HEK293 (cell line): ENCODE measurements around the gene PARD3B.

Experiments used
- CTCF ChIA-PET: fragments of 350-600 bp; formaldehyde crosslinking; extraction: SDS; loops from one replicate; lab custom pipeline; 2021; ENCODE audit warnings: antibody characterized with exemption; lab: Yijun Ruan, JAX
- POLR2A ChIA-PET: fragments of 300-600 bp; formaldehyde crosslinking; extraction: SDS; loops from one replicate; lab custom pipeline; 2020; ENCODE audit warnings: antibody characterized with exemption, inconsistent platforms; lab: Yijun Ruan, JAX
- H3K27ac ChIP-seq: fragments of 200-500 bp; sonication (Bioruptor generic); 2 replicates; pipeline ENCODE4 v1.5.1; 2014; ENCODE audit warnings: low read depth, low read length, control low read depth, inconsistent platforms; ENCODE audit errors: extremely low read depth
- H3K36me3 ChIP-seq, 2 experiments: fragments of 200-500 bp in 1 of 2; sonication (Bioruptor generic) in 1 of 2; 1 replicate in 1 of 2; 2 replicates in 1 of 2; pipeline ENCODE4 v1.5.1; 2014 to 2017; ENCODE audit warnings: inconsistent platforms in 2 of 2, low read length in 2 of 2; ENCODE audit not compliant: control insufficient read depth in 2 of 2, insufficient read depth in 1 of 2
- H3K4me1 ChIP-seq: fragments of 200-500 bp; sonication (Bioruptor generic); 2 replicates; pipeline ENCODE4 v1.5.1; 2014; ENCODE audit warnings: mild to moderate bottlenecking, low read length, inconsistent platforms; ENCODE audit not compliant: control insufficient read depth, insufficient read depth
- H3K4me3 ChIP-seq: 2 replicates; pipeline ENCODE4 v1.5.1; 2011; ENCODE audit warnings: low read depth, mild to moderate bottlenecking, control low read depth, low read length, moderate library complexity
- H3K9me3 ChIP-seq: fragments of 200-500 bp; sonication (Bioruptor generic); 2 replicates; pipeline ENCODE4 v1.5.1; 2014; ENCODE audit warnings: low read depth, low read length, inconsistent platforms; ENCODE audit not compliant: control insufficient read depth, insufficient read depth
- GFI1B ChIP-seq: fragments of 450-650 bp; formaldehyde crosslinking; IDR thresholded peaks from 2 replicates; pipeline ENCODE4 v1.5.1; 2016; ENCODE audit warnings: missing biosample characterization, missing genetic modification characterization
- KLF16 ChIP-seq: fragments of 450-650 bp; formaldehyde crosslinking; IDR thresholded peaks from 2 replicates; pipeline ENCODE4 v1.5.1; 2017; ENCODE audit warnings: missing biosample characterization, missing genetic modification characterization
- ZNF114 ChIP-seq: fragments of 450-650 bp; formaldehyde crosslinking; IDR thresholded peaks from 2 replicates; pipeline ENCODE4 v1.5.0; 2017; ENCODE audit warnings: missing biosample characterization, missing genetic modification characterization
- ZNF155 ChIP-seq: fragments of 450-650 bp; formaldehyde crosslinking; IDR thresholded peaks from 2 replicates; pipeline ENCODE4 v1.5.1; 2016; ENCODE audit warnings: missing biosample characterization, missing genetic modification characterization
- ZNF16 ChIP-seq: fragments of 450-650 bp; formaldehyde crosslinking; IDR thresholded peaks from 2 replicates; pipeline ENCODE4 v1.5.1; 2016; ENCODE audit warnings: low read depth, missing biosample characterization, missing genetic modification characterization
- ZNF19 ChIP-seq: fragments of 450-650 bp; formaldehyde crosslinking; IDR thresholded peaks from 2 replicates; pipeline ENCODE4; 2016; ENCODE audit warnings: missing biosample characterization, missing genetic modification characterization, low read depth
- ZNF23 ChIP-seq: fragments of 450-650 bp; formaldehyde crosslinking; IDR thresholded peaks from 2 replicates; pipeline ENCODE4 v1.5.1; 2016; ENCODE audit warnings: missing biosample characterization, missing genetic modification characterization, borderline replicate concordance
- ZNF341 ChIP-seq: fragments of 450-650 bp; formaldehyde crosslinking; IDR thresholded peaks from 2 replicates; pipeline ENCODE4; 2016; ENCODE audit warnings: low read depth, missing biosample characterization, missing genetic modification characterization
- ZNF660 ChIP-seq: fragments of 450-650 bp; IDR thresholded peaks from 2 replicates; pipeline ENCODE4 v1.5.1; 2018; ENCODE audit warnings: missing biosample characterization, mild to moderate bottlenecking, missing genetic modification characterization
- ZNF677 ChIP-seq: fragments of 450-650 bp; IDR thresholded peaks from 2 replicates; pipeline ENCODE4 v1.5.0; 2018; ENCODE audit warnings: missing biosample characterization, mild to moderate bottlenecking, missing genetic modification characterization, moderate library complexity
- ZNF777 ChIP-seq: fragments of 450-650 bp; formaldehyde crosslinking; IDR thresholded peaks from 2 replicates; pipeline ENCODE4 v1.5.1; 2017; ENCODE audit warnings: missing biosample characterization, missing genetic modification characterization, borderline replicate concordance
- ZNF791 ChIP-seq: fragments of 450-650 bp; formaldehyde crosslinking; IDR thresholded peaks from 2 replicates; pipeline ENCODE4 v1.5.1; 2016; ENCODE audit warnings: missing biosample characterization, missing genetic modification characterization
- ZNF830 ChIP-seq: fragments of 450-650 bp; IDR thresholded peaks from 2 replicates; pipeline ENCODE4 v1.5.0; 2018; ENCODE audit warnings: missing biosample characterization, missing genetic modification characterization, low read depth, mild to moderate bottlenecking, moderate library complexity
- TF ChIP-seq, protein P1 (sequence below): fragments of 450-650 bp; formaldehyde crosslinking; IDR thresholded peaks from 2 replicates; pipeline ENCODE4 v1.5.1; 2017; ENCODE audit warnings: missing biosample characterization, missing genetic modification characterization
- TF ChIP-seq, protein P2 (sequence below): fragments of 450-650 bp; formaldehyde crosslinking; IDR thresholded peaks from 2 replicates; pipeline ENCODE4 v1.5.1; 2017; ENCODE audit warnings: missing biosample characterization, missing genetic modification characterization

Gene PARD3B

DNA sequence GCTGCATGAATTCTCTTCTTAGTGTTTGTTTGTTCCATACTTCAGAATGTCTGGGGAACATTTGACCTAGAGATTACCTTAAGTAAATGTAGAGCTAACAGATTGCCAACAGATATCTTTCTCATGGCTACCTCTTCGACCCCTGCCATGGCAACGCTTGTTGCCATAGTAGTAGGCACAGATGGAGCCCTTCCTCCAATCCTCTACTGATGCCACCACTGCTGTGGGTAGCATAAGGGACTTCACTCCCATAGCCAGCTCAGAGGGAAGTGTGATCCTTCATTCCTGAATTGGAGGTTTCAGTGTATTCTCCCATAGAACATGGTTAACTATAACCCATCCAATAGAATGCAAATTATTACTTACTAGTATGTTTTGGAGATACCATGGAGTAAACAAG lies 593.5 kb downstream of the PARD3B start (continued):
- TF ChIP-seq, protein P1, sequence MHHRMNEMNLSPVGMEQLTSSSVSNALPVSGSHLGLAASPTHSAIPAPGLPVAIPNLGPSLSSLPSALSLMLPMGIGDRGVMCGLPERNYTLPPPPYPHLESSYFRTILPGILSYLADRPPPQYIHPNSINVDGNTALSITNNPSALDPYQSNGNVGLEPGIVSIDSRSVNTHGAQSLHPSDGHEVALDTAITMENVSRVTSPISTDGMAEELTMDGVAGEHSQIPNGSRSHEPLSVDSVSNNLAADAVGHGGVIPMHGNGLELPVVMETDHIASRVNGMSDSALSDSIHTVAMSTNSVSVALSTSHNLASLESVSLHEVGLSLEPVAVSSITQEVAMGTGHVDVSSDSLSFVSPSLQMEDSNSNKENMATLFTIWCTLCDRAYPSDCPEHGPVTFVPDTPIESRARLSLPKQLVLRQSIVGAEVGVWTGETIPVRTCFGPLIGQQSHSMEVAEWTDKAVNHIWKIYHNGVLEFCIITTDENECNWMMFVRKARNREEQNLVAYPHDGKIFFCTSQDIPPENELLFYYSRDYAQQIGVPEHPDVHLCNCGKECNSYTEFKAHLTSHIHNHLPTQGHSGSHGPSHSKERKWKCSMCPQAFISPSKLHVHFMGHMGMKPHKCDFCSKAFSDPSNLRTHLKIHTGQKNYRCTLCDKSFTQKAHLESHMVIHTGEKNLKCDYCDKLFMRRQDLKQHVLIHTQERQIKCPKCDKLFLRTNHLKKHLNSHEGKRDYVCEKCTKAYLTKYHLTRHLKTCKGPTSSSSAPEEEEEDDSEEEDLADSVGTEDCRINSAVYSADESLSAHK, result no peak
- TF ChIP-seq ZNF114 (tag by site-specific recombination) (no peak), ZNF791 (tag by site-specific recombination) (no peak)

DNA sequence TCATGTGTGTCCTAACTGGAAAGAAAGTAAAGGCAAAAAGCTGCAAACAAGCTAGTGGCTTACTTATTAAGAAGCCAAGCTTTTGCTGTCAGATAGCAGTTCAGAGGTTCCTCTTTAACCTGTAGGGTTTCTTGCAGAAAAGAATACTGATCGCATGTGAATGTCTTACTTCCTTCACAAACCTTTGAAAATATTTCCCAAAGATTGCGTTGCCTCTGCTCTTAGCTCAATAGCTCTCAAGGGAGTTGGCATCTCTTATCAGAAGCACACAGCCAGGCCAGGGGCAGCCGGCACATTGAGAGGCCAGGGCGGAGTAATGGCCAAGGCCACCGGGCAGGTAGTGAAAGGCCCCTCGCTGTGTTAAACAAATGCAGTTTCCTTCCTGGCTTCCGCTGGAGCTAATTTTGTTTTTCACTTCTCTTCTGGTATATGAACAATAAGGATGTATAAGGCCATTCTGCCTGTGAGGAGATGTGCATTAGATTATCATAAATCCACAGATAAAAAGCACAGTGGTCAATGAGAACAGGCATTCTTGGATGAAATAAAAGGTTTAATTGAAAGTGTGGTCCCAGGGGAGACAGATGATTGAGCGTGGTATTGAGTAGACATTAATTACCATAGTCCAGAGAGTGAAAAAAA lies 594.7 kb downstream of the PARD3B start:
- CTCF ChIA-PET, result interaction anchor here (0.7 to 1.5 kb wide), 3 partner anchors 12 to 809 kb away, joined by 3 to 4 read pairs (median 4); no protein-coding TSS in a partner anchor
- Histone ChIP-seq H3K36me3 (no peaks in the 10 kb centered on the region), H3K4me1 (no peaks in the 10 kb centered on the region), H3K27ac (no peak overlapping the region), H3K4me3 (no peak overlapping the region), H3K9me3 (no peaks in the 10 kb centered on the region)
- POLR2A ChIA-PET, result no interaction called here
- no peak for TF ChIP-seq ZNF19
- TF ChIP-seq, all 188 proteins: peak for 0

DNA sequence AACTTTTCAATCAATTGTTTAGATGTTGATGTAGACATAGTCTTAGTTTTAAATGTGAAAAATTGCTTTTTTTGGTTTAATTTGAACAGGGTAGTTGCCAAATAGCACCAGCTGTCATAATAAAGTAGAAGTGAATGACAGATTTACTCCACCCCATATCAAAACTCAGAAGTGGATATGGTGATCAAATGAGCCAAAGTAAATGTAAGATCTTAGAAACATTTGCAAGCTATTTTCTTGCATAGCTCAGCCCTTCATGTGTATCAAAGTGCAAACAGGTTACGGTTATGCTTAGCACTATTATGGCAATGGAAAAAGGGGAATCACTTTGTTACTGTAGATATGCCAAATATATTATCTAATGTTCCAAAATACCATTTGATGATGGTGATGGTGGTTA lies 596.1 kb downstream of the PARD3B start:
- Histone ChIP-seq H3K27ac (no peak overlapping the region), H3K36me3 (no peaks in the 10 kb centered on the region), H3K4me1 (no peaks in the 10 kb centered on the region), H3K9me3 (no peaks in the 10 kb centered on the region), H3K4me3 (no peak overlapping the region)
- ChIA-PET POLR2A (no interaction called here), CTCF (interaction anchor here (0.6 kb wide), 1 partner anchor 171 kb away, joined by 4 read pairs; no protein-coding TSS in a partner anchor)
- no peak for TF ChIP-seq ZNF677 (tag by site-specific recombination)
- no peak for TF ChIP-seq ZNF23 (tag by site-specific recombination)
- TF ChIP-seq ZNF155 (tag by site-specific recombination), result no peak
- no peak for TF ChIP-seq ZNF830 (tag by site-specific recombination)
- TF ChIP-seq ZNF660 (tag by site-specific recombination), result no peak
- TF ChIP-seq GFI1B (tag by site-specific recombination), result no peak
- TF ChIP-seq, protein P2, sequence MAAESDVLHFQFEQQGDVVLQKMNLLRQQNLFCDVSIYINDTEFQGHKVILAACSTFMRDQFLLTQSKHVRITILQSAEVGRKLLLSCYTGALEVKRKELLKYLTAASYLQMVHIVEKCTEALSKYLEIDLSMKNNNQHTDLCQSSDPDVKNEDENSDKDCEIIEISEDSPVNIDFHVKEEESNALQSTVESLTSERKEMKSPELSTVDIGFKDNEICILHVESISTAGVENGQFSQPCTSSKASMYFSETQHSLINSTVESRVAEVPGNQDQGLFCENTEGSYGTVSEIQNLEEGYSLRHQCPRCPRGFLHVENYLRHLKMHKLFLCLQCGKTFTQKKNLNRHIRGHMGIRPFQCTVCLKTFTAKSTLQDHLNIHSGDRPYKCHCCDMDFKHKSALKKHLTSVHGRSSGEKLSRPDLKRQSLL (tag by site-specific recombination), result no peak
- no peak for TF ChIP-seq ZNF341
- TF ChIP-seq KLF16 (tag by site-specific recombination), result no peak
- TF ChIP-seq ZNF777, result no peak

DNA sequence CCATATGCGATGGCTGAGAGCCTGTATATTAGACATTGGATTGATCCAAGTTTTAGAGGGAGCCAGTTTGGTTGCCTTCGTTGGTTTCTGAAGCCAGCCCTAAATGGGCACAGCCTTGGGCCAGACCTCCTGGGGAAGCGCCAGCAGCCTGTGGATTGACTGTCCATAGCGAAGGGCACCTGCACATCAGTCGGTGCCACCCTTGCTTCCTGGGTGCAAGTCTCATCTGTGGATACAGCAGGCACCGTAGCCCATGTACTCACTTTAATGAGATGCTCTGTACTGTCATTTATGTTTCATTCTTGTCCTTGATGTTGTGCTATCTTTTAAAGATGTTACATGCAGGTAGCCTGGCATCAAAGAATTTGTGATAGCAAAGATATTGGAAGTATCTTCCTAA lies 600.6 kb downstream of the PARD3B start:
- no peak overlapping the region for H3K4me3 ChIP-seq
- POLR2A ChIA-PET, result no interaction called here
- CTCF ChIA-PET, result interaction anchor here (0.6 kb wide), 1 partner anchor 15 kb away, joined by 3 read pairs; no protein-coding TSS in a partner anchor

More for the DNA sequence above, 600.6 kb downstream of the PARD3B start:
- no peaks in the 10 kb centered on the region for H3K36me3 ChIP-seq
- H3K9me3 ChIP-seq, result no peaks in the 10 kb centered on the region
- no peak for TF ChIP-seq ZNF16
- no peak overlapping the region for H3K27ac ChIP-seq
- H3K4me1 ChIP-seq, result no peaks in the 10 kb centered on the region
